Heart left ventricle (tissue), 16 donors: ENCODE measurements around the gene HHATL. TPM values are rescaled to one million over a fixed set of nuclear protein-coding genes. Genes with fewer than 3 reads are reported as not detected.

ENCODE experiments used
- ATAC-seq, 4 donors: fragments of 200-7000 bp; cut with Tn5 transposase; one replicate each; pipeline ENCODE4 v1.9.1; 2020 to 2022; ENCODE audit warnings: moderate library complexity in 4 of 4, mild to moderate bottlenecking in 3 of 4, moderate number of reproducible peaks in 1 of 4
- DNase-seq, 5 donors: peaks; one replicate each; pipeline ENCODE4 v3.0.0-alpha.2; 2020
- H3K27ac ChIP-seq, 12 donors: fragments of 200-600 bp; sonication (generic) in 4 of 12; one replicate each; pipeline versions ENCODE4 v1.5.0 to v1.8.0; 2016 to 2022; ENCODE audit warnings: mild to moderate bottlenecking in 2 of 12
- H3K27me3 ChIP-seq, 9 donors: fragments of 200-600 bp; sonication (generic) in 2 of 9; one replicate each; pipeline versions ENCODE4 v1.5.1 to v1.8.0; 2016 to 2022; ENCODE audit warnings: mild to moderate bottlenecking in 3 of 9
- H3K36me3 ChIP-seq, 9 donors: fragments of 200-600 bp; sonication (generic) in 2 of 9; one replicate each; pipeline versions ENCODE4 v1.5.0 to v1.8.0; 2018 to 2022; ENCODE audit warnings: mild to moderate bottlenecking in 2 of 9
- H3K4me1 ChIP-seq, 12 donors: fragments of 200-600 bp; sonication (generic) in 4 of 12; one replicate each; pipeline versions ENCODE4 v1.5.0 to v1.8.0; 2016 to 2022; ENCODE audit warnings: mild to moderate bottlenecking in 3 of 12
- H3K4me3 ChIP-seq, 12 donors: fragments of 200-600 bp; sonication (generic) in 4 of 12; one replicate each; pipeline versions ENCODE4 v1.5.0 to v1.8.0; 2017 to 2022; ENCODE audit warnings: mild to moderate bottlenecking in 9 of 12, moderate library complexity in 4 of 12
- H3K9me3 ChIP-seq, 12 donors: fragments of 200-600 bp; sonication (generic) in 4 of 12; one replicate each; pipeline versions ENCODE4 v1.5.0 to v1.8.0; 2016 to 2022; ENCODE audit warnings: mild to moderate bottlenecking in 1 of 12
- POLR2A ChIP-seq, 2 donors: fragments of 450-650 bp; IDR thresholded peaks; one replicate each; pipeline ENCODE4 v1.6.1; 2017; ENCODE audit warnings: antibody characterized with exemption in 2 of 2, mild to moderate bottlenecking in 2 of 2, moderate library complexity in 2 of 2
- WGBS, 4 donors: extraction: QIAGEN DNeasy Blood & Tissue Kit in 2 of 4; methylation state at CpG; one replicate each; pipeline versions ENCODE4 v1.1.5 to v1.1.7; 2013 to 2018; 5-methylcytosine and 5-hydroxymethylcytosine counted together
- intact Hi-C, 10 donors: fragments of 100-400 bp; cut with DNase I; formaldehyde crosslinking; loops; one replicate each; pipeline versions ENCODE4 v1.11.1 to v1.14.2; 2022
- polyA plus RNA-seq, 2 donors: library from polyadenylated mRNA; stranded (reverse); fragments of 200-250 nt; gene quantifications; one replicate each; pipeline ENCODE4 v1.2.3, GENCODE V29; 2013
- total RNA-seq, 9 donors: library from RNA; depleted of rRNA in 2 of 9; stranded (reverse); fragments of >200 nt in 2 of 9; fragmentation: NEBNext Ultra II Directional in 3 of 9; extraction: Animal tissue kit (Norgen Biotek cat#: 25700) in 3 of 9; gene quantifications; one replicate each; pipeline versions ENCODE4 v1.1.0 to v1.2.4, GENCODE V29; 2016 to 2023
- TF ChIP-seq, protein P1 (sequence below), 12 donors: fragments of 200-600 bp; sonication (generic) in 4 of 12; IDR thresholded peaks; one replicate each; pipeline versions ENCODE4 v1.5.0 to v1.8.0; 2018 to 2022; ENCODE audit warnings: antibody characterized with exemption in 12 of 12, mild to moderate bottlenecking in 5 of 12
- donor health status: ischemic (EF 13 %, LVEDD 7.1; RV severe dilation, severe dysfunction).
- donor health status: healthy with polysubstance abuse.
- donor health status: DM: no; HTN: yes; CAD: no.
- donor health status: DM: no; HTN: no; CAD: no.
- donor health status: ischemic (EF 25% LVEDD 6.9; RV normal size, moderate dysfunction).
- donor health status: ischemic (EF 25% LVEDD 5.7; RV mildly dilated, moderate dysfunction).
- donor health status: healthy.
- donor health status: DM: yes; HTN: yes; CAD: no.
- donor health status: ischemic (EF 35%, LVEDD 5.7; RV mildly dilated, moderate dysfunction).
- donor health status: nonischemic (EF 11% LVEDD 7.7; RV severe dilation, severe dysfunction).
- donor health status: DM: yes; HTN: yes; CAD: no.
- donor health status: PGD.
- donor health status: ischemic (EF 29% LVEDD 5.4; RV normal size, mild dysfunction).
- donor health status: nonischemic (EF 23%, LVEDD 6.1; RV moderate dilation, normal function).

Gene HHATL
- total and polyA plus RNA-seq, 11 donors, result 188 to 1,023 (median 538) TPM

DNA sequence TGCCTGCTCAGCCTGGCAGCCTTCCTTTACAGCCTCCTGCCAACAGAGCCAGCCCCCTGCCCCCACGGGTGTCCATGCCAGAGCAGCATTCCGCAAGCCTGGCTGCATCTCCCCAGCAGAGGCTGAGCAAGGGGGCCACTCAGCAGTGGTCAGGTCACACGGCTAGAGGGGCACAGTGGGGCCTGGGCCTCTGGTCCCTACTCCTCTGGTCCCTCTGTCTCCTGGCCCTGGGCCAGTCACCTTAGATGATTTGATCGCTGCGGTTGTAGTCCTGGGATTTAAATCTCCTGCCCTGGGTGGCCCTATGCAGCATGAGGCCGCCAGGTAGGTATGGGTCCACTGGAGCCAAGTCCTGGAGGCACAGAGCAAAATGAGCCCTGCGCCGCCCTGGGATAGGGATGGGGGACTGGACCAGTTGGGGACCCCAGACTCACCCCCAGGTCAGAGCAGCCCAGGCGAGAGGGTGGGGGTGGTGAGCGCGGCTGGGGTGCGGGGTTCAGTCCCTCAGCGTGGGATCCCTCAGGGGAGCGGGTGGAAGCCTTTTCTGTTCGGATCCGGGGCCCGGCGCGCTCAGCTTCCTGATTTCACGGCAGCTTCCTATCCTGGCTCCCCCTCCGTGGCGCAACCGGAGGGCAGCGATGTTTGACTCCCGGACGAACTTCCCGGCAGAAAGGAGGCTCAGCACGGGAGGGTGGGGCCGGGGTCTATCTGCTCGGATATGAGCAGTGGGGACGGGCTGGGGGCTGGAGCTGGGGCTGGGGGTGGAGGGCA is 48.9 kb downstream of the HHATL start, which contains the start of gene ZBTB47:
Gene ZBTB47 (plus strand): TSS at position 138 of the 771 bp plus-strand sequence. CDS start 4,659 bp downstream, outside the sequence.
- peak; percentile 68 to 86 (median 77) for DNase-seq
- H3K9me3 ChIP-seq, result no peaks in the 10 kb centered on the region
- peak; percentile 30 to 77 (median 54) for ATAC-seq
- intact Hi-C loops, result loop anchor here (1.0 to 10.0 kb wide), 8 partner anchors 31 to 91 kb away; partner anchors contain the start of genes NKTR (in 7 of the 10), SEC22C (in 2 of the 10) and KLHL40 (in 1 of the 10)
- TF ChIP-seq, protein P1, sequence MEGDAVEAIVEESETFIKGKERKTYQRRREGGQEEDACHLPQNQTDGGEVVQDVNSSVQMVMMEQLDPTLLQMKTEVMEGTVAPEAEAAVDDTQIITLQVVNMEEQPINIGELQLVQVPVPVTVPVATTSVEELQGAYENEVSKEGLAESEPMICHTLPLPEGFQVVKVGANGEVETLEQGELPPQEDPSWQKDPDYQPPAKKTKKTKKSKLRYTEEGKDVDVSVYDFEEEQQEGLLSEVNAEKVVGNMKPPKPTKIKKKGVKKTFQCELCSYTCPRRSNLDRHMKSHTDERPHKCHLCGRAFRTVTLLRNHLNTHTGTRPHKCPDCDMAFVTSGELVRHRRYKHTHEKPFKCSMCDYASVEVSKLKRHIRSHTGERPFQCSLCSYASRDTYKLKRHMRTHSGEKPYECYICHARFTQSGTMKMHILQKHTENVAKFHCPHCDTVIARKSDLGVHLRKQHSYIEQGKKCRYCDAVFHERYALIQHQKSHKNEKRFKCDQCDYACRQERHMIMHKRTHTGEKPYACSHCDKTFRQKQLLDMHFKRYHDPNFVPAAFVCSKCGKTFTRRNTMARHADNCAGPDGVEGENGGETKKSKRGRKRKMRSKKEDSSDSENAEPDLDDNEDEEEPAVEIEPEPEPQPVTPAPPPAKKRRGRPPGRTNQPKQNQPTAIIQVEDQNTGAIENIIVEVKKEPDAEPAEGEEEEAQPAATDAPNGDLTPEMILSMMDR (IDR thresholded peaks at IDR 0.05), result no peak
- TF ChIP-seq POLR2A (IDR thresholded peaks at IDR 0.05), result no peak
- peak within 1 kb of the TSS; percentile 59 to 99 (median 86) for H3K4me3 ChIP-seq
- H3K4me1 ChIP-seq, result peaks cover 11 to 86% (median 50%) of the 10 kb centered on the region in 12 donors
- H3K36me3 ChIP-seq, result peaks cover 0 to 25% (median 17%) of the 10 kb centered on the region in 9 donors
- no peaks in the 10 kb centered on the region for H3K27me3 ChIP-seq
- WGBS, 4 donors, result 2 to 5% (median 4%) methylated on average over 8 to 31 of the region's 31 CpGs
- H3K27ac ChIP-seq, result peak within 1 kb of the TSS; percentile 84 to 99 (median 94)

DNA sequence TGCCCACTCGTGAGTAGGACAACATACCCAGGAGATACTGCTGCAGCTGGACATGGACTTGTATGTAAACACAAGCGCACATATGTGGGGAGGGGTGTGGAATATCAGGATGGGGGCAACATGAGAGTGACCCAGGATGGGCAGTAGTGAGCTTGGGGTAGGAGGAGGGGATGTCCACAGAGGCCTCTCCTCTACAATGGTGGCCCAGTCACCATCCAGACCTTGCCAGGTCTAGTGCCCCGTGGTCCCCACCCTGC is 49.4 kb downstream of the HHATL start:
- Histone ChIP-seq H3K36me3 (peaks cover 0 to 25% (median 17%) of the 10 kb centered on the region in 9 donors), H3K27me3 (no peaks in the 10 kb centered on the region), H3K4me1 (peaks cover 11 to 86% (median 51%) of the 10 kb centered on the region in 12 donors), H3K9me3 (no peaks in the 10 kb centered on the region), H3K4me3 (peak overlapping the region; percentile 58 to 99 (median 86)), H3K27ac (peak overlapping the region; percentile 84 to 99 (median 94))
- WGBS, 4 donors, result 21 to 35% (median 29%) methylated on average over 3 of the region's 3 CpGs
- DNase-seq, result no peak
- intact Hi-C loops, result loop anchor here (1.0 to 10.0 kb wide), 7 partner anchors 51 to 91 kb away; partner anchors contain the start of genes NKTR (in 7 of the 10) and SEC22C (in 2 of the 10)
- no peak for TF ChIP-seq POLR2A (IDR thresholded peaks at IDR 0.05)
- TF ChIP-seq, protein P1 (IDR thresholded peaks at IDR 0.05), result no peak
- ATAC-seq, result no peak

DNA sequence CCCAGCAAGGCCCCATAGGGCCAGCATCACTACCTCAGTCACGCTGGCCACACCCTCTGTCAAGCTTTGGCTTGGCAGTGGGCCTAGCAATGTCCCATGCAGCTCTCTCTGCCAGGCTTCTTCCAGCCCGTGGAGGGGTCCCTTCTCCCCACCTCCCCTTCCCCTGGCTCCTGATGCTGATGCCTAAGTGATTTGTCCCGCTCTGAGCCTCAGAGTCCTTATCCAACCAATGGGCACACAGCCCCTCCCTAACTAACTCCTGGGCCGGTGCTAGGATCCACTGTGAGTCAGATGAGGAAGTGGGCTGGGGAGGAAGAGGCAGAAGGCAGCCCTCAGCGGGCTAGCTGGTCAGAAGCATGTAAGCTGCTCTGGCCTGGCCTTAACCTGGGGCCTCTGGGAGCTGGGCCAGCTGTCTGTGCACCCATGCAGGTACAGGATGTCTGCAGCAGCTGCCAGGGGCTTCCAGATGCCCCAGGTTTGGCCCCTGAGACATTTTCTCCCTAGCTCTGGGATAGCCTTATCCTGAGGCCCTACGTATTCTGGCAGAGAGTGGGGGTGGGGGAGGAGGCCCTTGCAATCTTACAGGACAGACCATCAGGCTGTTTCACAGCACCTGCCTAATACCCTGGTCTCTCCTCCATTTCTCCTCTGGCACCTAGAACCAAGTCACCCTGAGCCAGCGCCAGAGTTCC is 49.8 kb downstream of the HHATL start:
- H3K36me3 ChIP-seq, result peaks cover 0 to 29% (median 21%) of the 10 kb centered on the region in 9 donors
- peak overlapping the region; percentile 84 to 99 (median 94) for H3K27ac ChIP-seq
- peak overlapping the region in 11 of 12 donors; percentile 68 to 99 (median 89) for H3K4me3 ChIP-seq
- no peaks in the 10 kb centered on the region for H3K9me3 ChIP-seq
- TF ChIP-seq POLR2A (IDR thresholded peaks at IDR 0.05), result peak in 1 of 2 donors; percentile 84
- TF ChIP-seq, protein P1 (IDR thresholded peaks at IDR 0.05), result no peak
- 8 to 22% (median 18%) methylated on average over 7 of the region's 7 CpGs for WGBS, 4 donors
- intact Hi-C loops, result loop anchor here (1.0 to 10.0 kb wide), 7 partner anchors 50 to 92 kb away; partner anchors contain the start of genes NKTR (in 7 of the 10) and SEC22C (in 2 of the 10)
- peak; percentile 16 to 58 (median 50) for ATAC-seq
- peak; percentile 60 to 77 (median 75) for DNase-seq
- no peaks in the 10 kb centered on the region for H3K27me3 ChIP-seq
- H3K4me1 ChIP-seq, result peaks cover 11 to 88% (median 51%) of the 10 kb centered on the region in 12 donors
